ENCODE measurements around the gene TOGARAM1.

GRCh38 chr14:45123271-45123670 is 161.3 kb downstream of the TOGARAM1 start:
- TF ChIP-seq NFRKB (IDR thresholded peaks at IDR 0.05) (no peak), HDGF (IDR thresholded peaks at IDR 0.05; ENCODE audit: borderline replicate concordance) (no peak)
